HepG2 (cell line): ENCODE results near the gene NEK9. TPM values are rescaled to one million over a fixed set of nuclear protein-coding genes. Genes with fewer than 3 reads are reported as not detected.

ENCODE experiments used
- ADNP ChIP-seq: sonication (generic); formaldehyde crosslinking; IDR thresholded peaks from 2 replicates; pipeline ENCODE4 v1.4.0; 2020; ENCODE audit warnings: missing genetic modification reagents
- ARNT ChIP-seq: fragments of 450-650 bp; IDR thresholded peaks from 2 replicates; pipeline ENCODE4 v1.6.1; 2017
- CBX5 ChIP-seq: sonication (generic); formaldehyde crosslinking; IDR thresholded peaks from 2 replicates; pipeline ENCODE4 v1.4.0; 2020; ENCODE audit warnings: missing genetic modification reagents, borderline replicate concordance
- HNF4A ChIP-seq: sonication (generic); formaldehyde crosslinking; IDR thresholded peaks from 2 replicates; pipeline ENCODE4 v1.4.0; 2020; ENCODE audit warnings: missing genetic modification reagents
- NFATC3 ChIP-seq: sonication (generic); formaldehyde crosslinking; IDR thresholded peaks from 2 replicates; pipeline ENCODE4 v1.5.1; 2020; ENCODE audit warnings: mild to moderate bottlenecking, missing genetic modification reagents
- PTBP1 ChIP-seq: fragments of 200-400 bp; formaldehyde crosslinking; IDR thresholded peaks from 2 replicates; pipeline ENCODE4 v1.6.1; 2018; ENCODE audit warnings: low read length, low read depth; ENCODE audit not compliant: poor library complexity, severe bottlenecking
- REPIN1 ChIP-seq: sonication (generic); formaldehyde crosslinking; IDR thresholded peaks from 2 replicates; pipeline ENCODE4 v1.8.0; 2022; ENCODE audit warnings: missing genetic modification reagents, low read depth, mild to moderate bottlenecking, borderline replicate concordance
- RERE ChIP-seq: IDR thresholded peaks from 2 replicates; pipeline ENCODE4 v1.6.1; 2016; ENCODE audit warnings: low read depth, missing genetic modification reagents, missing compliant biosample characterization
- SAFB2 ChIP-seq: sonication (generic); formaldehyde crosslinking; IDR thresholded peaks from 2 replicates; pipeline ENCODE4 v1.5.1; 2020; ENCODE audit warnings: missing genetic modification reagents, low read depth, mild to moderate bottlenecking, borderline replicate concordance
- SMAD9 ChIP-seq: sonication (generic); formaldehyde crosslinking; IDR thresholded peaks from 2 replicates; pipeline ENCODE4 v1.5.1; 2020; ENCODE audit warnings: mild to moderate bottlenecking, missing genetic modification reagents
- SSRP1 ChIP-seq: IDR thresholded peaks from 2 replicates; pipeline ENCODE4 v1.6.1; 2016; ENCODE audit warnings: control low read depth
- ZFY ChIP-seq: sonication (generic); formaldehyde crosslinking; IDR thresholded peaks from 2 replicates; pipeline ENCODE4 v1.4.0; 2020; ENCODE audit warnings: missing genetic modification reagents
- ZNF224 ChIP-seq: sonication (generic); formaldehyde crosslinking; IDR thresholded peaks from 2 replicates; pipeline ENCODE4 v1.5.0; 2020; ENCODE audit warnings: mild to moderate bottlenecking, missing genetic modification reagents
- ZNF33A ChIP-seq: sonication (generic); formaldehyde crosslinking; IDR thresholded peaks from 2 replicates; pipeline ENCODE4 v1.5.1; 2020; ENCODE audit warnings: missing genetic modification reagents, mild to moderate bottlenecking, moderate library complexity, borderline replicate concordance
- ZNF354B ChIP-seq: sonication (generic); formaldehyde crosslinking; IDR thresholded peaks from 2 replicates; pipeline ENCODE4 v1.8.0; 2022; ENCODE audit warnings: mild to moderate bottlenecking, missing genetic modification reagents
- ZNF441 ChIP-seq: sonication (generic); formaldehyde crosslinking; IDR thresholded peaks from 2 replicates; pipeline ENCODE4 v1.7.0; 2021; ENCODE audit warnings: missing genetic modification reagents, borderline replicate concordance
- ZNF546 ChIP-seq: sonication (generic); formaldehyde crosslinking; conservative IDR thresholded peaks from 2 replicates; pipeline ENCODE4 v1.8.1; 2023; ENCODE audit warnings: mild to moderate bottlenecking, missing genetic modification reagents
- ZNF674 ChIP-seq: sonication (generic); formaldehyde crosslinking; IDR thresholded peaks from 2 replicates; pipeline ENCODE4 v1.5.0; 2020; ENCODE audit warnings: low read depth, mild to moderate bottlenecking, missing genetic modification reagents
- ZNF790 ChIP-seq: sonication (generic); formaldehyde crosslinking; IDR thresholded peaks from 2 replicates; pipeline ENCODE4 v1.8.0; 2022; ENCODE audit warnings: missing genetic modification reagents, mild to moderate bottlenecking, borderline replicate concordance
- ZSCAN21 ChIP-seq: sonication (generic); formaldehyde crosslinking; IDR thresholded peaks from 2 replicates; pipeline ENCODE4 v1.8.0; 2022; ENCODE audit warnings: mild to moderate bottlenecking, missing genetic modification reagents, moderate library complexity, borderline replicate concordance
- ZSCAN22 ChIP-seq: sonication (generic); formaldehyde crosslinking; IDR thresholded peaks from 2 replicates; pipeline ENCODE4 v1.4.0; 2020; ENCODE audit warnings: mild to moderate bottlenecking, missing genetic modification reagents
- polyA plus RNA-seq, 8 experiments: library from polyadenylated mRNA; depleted of rRNA in 3 of 8; stranded (reverse) in 7 of 8; unstranded in 1 of 8; fragments of >200 nt; fragmentation: Illumina TruSeq in 4 of 8; extraction: Trizol in 4 of 8; gene quantifications; 2 replicates each; pipeline versions ENCODE4 v1.2.1 to v1.2.3, GENCODE V29; 2011 to 2016; ENCODE audit warnings: low read depth in 4 of 8, missing spikeins in 1 of 8, mixed read lengths in 1 of 8; ENCODE audit not compliant: insufficient read depth in 1 of 8
- total RNA-seq, 5 experiments: library from RNA; depleted of rRNA; stranded (reverse); fragments of >200 nt; fragmentation: Illumina TruSeq; extraction: Trizol; gene quantifications; 2 replicates each; pipeline ENCODE4 v1.2.3, GENCODE V29; 2016; ENCODE audit warnings: low read depth in 1 of 5
- TF ChIP-seq, protein P1 (sequence below): sonication (generic); formaldehyde crosslinking; IDR thresholded peaks from 2 replicates; pipeline ENCODE4; 2020; ENCODE audit warnings: missing genetic modification reagents, mild to moderate bottlenecking, borderline replicate concordance

The NEK9 gene
- total and polyA plus RNA-seq, 2 of the 13 experiments (the other 11 are each of a cell fraction or from before 2014, with no cell fraction given) = 16.5 to 27.3 TPM

GRCh38 chr14:75126679-75127473 is at the start of gene NEK9 (continued):
- no peak for TF ChIP-seq RERE (CRISPR knock-in tag)
- TF ChIP-seq SAFB2 (CRISPR knock-in tag) = peak; percentile 92; the same call in 1 of the 2 replicates
- TF ChIP-seq ZSCAN22 (CRISPR knock-in tag) = 0 out of 2 replicates have a peak, but pooled peaks have one; percentile 42
- peak; percentile 100 for TF ChIP-seq ZFY
- TF ChIP-seq ZNF790 = 0 out of 2 replicates have a peak, but pooled peaks have one; percentile 69
- peak; percentile 89; the same call in 1 of the 2 replicates for TF ChIP-seq ZNF546 (CRISPR knock-in tag)
- TF ChIP-seq REPIN1 (CRISPR knock-in tag) = peak; percentile 73
- TF ChIP-seq PTBP1 = no peak
- peak; percentile 75; the same call in 1 of the 2 replicates for TF ChIP-seq ZNF441
- peak; percentile 63; the same call in 1 of the 2 replicates for TF ChIP-seq ZSCAN21
- TF ChIP-seq ZNF224 (CRISPR knock-in tag) = no peak
- no peak for TF ChIP-seq HNF4A (CRISPR knock-in tag)
- TF ChIP-seq, protein P1, sequence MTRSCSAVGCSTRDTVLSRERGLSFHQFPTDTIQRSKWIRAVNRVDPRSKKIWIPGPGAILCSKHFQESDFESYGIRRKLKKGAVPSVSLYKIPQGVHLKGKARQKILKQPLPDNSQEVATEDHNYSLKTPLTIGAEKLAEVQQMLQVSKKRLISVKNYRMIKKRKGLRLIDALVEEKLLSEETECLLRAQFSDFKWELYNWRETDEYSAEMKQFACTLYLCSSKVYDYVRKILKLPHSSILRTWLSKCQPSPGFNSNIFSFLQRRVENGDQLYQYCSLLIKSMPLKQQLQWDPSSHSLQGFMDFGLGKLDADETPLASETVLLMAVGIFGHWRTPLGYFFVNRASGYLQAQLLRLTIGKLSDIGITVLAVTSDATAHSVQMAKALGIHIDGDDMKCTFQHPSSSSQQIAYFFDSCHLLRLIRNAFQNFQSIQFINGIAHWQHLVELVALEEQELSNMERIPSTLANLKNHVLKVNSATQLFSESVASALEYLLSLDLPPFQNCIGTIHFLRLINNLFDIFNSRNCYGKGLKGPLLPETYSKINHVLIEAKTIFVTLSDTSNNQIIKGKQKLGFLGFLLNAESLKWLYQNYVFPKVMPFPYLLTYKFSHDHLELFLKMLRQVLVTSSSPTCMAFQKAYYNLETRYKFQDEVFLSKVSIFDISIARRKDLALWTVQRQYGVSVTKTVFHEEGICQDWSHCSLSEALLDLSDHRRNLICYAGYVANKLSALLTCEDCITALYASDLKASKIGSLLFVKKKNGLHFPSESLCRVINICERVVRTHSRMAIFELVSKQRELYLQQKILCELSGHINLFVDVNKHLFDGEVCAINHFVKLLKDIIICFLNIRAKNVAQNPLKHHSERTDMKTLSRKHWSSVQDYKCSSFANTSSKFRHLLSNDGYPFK (CRISPR knock-in tag) = peak; percentile 82; the same call in 1 of the 2 replicates
- no peak for TF ChIP-seq ARNT
- TF ChIP-seq SMAD9 (CRISPR knock-in tag) = no peak
- peak; percentile 52; the same call in 1 of the 2 replicates for TF ChIP-seq CBX5 (CRISPR knock-in tag)
- TF ChIP-seq ZNF674 (CRISPR knock-in tag) = no peak; the same call in 1 of the 2 replicates
- TF ChIP-seq SSRP1 (CRISPR knock-in tag) = no peak
- no peak for TF ChIP-seq ZNF354B (CRISPR knock-in tag)
- TF ChIP-seq ADNP (CRISPR knock-in tag) = no peak
- no peak for TF ChIP-seq ZNF33A
- TF ChIP-seq NFATC3 = no peak
